Progenitor cell of endocrine pancreas (in vitro differentiated cells): Measurements from ENCODE around the gene ATG9A. TPM values are rescaled to one million over a fixed set of nuclear protein-coding genes. Genes with fewer than 3 reads are reported as not detected.

Experiments
- DNase-seq: peaks from one replicate; pipeline ENCODE4 v3.0.0; 2021; ENCODE audit warnings: low spot score; ENCODE audit not compliant: unreplicated experiment
- H3K27ac Mint-ChIP-seq: 2 replicates; pipeline ENCODE4 v1.8.0; 2021; ENCODE audit warnings: mild to moderate bottlenecking, moderate library complexity, mixed read lengths
- H3K27me3 Mint-ChIP-seq: 2 replicates; pipeline ENCODE4 v1.8.0; 2021; ENCODE audit warnings: mixed read lengths
- H3K36me3 Mint-ChIP-seq: 2 replicates; pipeline ENCODE4 v1.8.0; 2022; ENCODE audit warnings: mixed read lengths; ENCODE audit not compliant: insufficient read depth
- H3K4me1 Mint-ChIP-seq: 2 replicates; pipeline ENCODE4 v1.8.0; 2021; ENCODE audit warnings: low read depth, mixed read lengths
- H3K4me3 Mint-ChIP-seq: 2 replicates; pipeline ENCODE4 v1.8.0; 2021; ENCODE audit warnings: low read depth, mild to moderate bottlenecking, moderate library complexity, mixed read lengths
- H3K9me3 Mint-ChIP-seq: 2 replicates; pipeline ENCODE4 v1.8.0; 2021; ENCODE audit warnings: low read depth, mixed read lengths
- CTCF ChIP-seq: fragments of 200-600 bp; sonication (generic); IDR thresholded peaks from one replicate; pipeline ENCODE4 v1.5.0; 2021; ENCODE audit warnings: antibody characterized with exemption, mild to moderate bottlenecking; ENCODE audit not compliant: unreplicated experiment
- total RNA-seq: library from RNA; stranded (reverse); gene quantifications from 2 replicates; pipeline ENCODE4 v1.2.1, GENCODE V29; 2021

The ATG9A gene
- total RNA-seq, 1 donor from 2014 or later, result 43.6 TPM

GRCh38 chr2:219273937-219274336, 44.5 kb upstream of the ATG9A start:
- no peak overlapping the region for H3K4me3 Mint-ChIP-seq
- H3K36me3 Mint-ChIP-seq, result no peaks in the 10 kb centered on the region
- peaks cover 24% of the 10 kb centered on the region for H3K27me3 Mint-ChIP-seq
- H3K4me1 Mint-ChIP-seq, result peaks cover 15% of the 10 kb centered on the region
- no peak for TF ChIP-seq CTCF
- no peak for DNase-seq
- H3K27ac Mint-ChIP-seq, result no peak overlapping the region
- H3K9me3 Mint-ChIP-seq, result no peaks in the 10 kb centered on the region

- Mint-ChIP-seq H3K27ac (no peak overlapping the region), H3K4me1 (peaks cover 7% of the 10 kb centered on the region), H3K36me3 (no peaks in the 10 kb centered on the region), H3K4me3 (no peak overlapping the region), H3K27me3 (peaks cover 25% of the 10 kb centered on the region), H3K9me3 (no peaks in the 10 kb centered on the region)
- no peak for DNase-seq
- TF ChIP-seq CTCF, result no peak
Measured at GRCh38 chr2:219272995-219273394, 43.6 kb upstream of the ATG9A start.

GRCh38 chr2:219272356-219272755, 42.9 kb upstream of the ATG9A start:
- no peak for DNase-seq
- H3K27ac Mint-ChIP-seq, result no peak overlapping the region
- H3K4me1 Mint-ChIP-seq, result peaks cover 4% of the 10 kb centered on the region
- H3K4me3 Mint-ChIP-seq, result no peak overlapping the region
- no peak for TF ChIP-seq CTCF
- H3K27me3 Mint-ChIP-seq, result peaks cover 25% of the 10 kb centered on the region
- H3K36me3 Mint-ChIP-seq, result no peaks in the 10 kb centered on the region
- no peaks in the 10 kb centered on the region for H3K9me3 Mint-ChIP-seq

- no peak overlapping the region for H3K27ac Mint-ChIP-seq
- no peaks in the 10 kb centered on the region for H3K9me3 Mint-ChIP-seq
- no peak overlapping the region for H3K4me3 Mint-ChIP-seq
- H3K4me1 Mint-ChIP-seq, result peaks cover 4% of the 10 kb centered on the region
- no peak for DNase-seq
- TF ChIP-seq CTCF, result no peak
- peaks cover 25% of the 10 kb centered on the region for H3K27me3 Mint-ChIP-seq
- no peaks in the 10 kb centered on the region for H3K36me3 Mint-ChIP-seq
Measured at GRCh38 chr2:219271021-219271420, 41.6 kb upstream of the ATG9A start.

GRCh38 chr2:219270055-219270372, 40.6 kb upstream of the ATG9A start:
- Mint-ChIP-seq H3K4me3 (no peak overlapping the region), H3K27me3 (peaks cover 25% of the 10 kb centered on the region), H3K36me3 (no peaks in the 10 kb centered on the region), H3K4me1 (peaks cover 4% of the 10 kb centered on the region), H3K9me3 (no peaks in the 10 kb centered on the region), H3K27ac (no peak overlapping the region)
- DNase-seq, result no peak
- no peak for TF ChIP-seq CTCF
